GM04504 (cell line): ENCODE measurements around the gene ZMIZ1.

ENCODE experiments used
- DNase-seq: peaks from one replicate; pipeline ENCODE4 v3.0.0-alpha.2; 2012; ENCODE audit warnings: low read depth

Gene ZMIZ1

GRCh38 chr10:79308969-79309665, 240.4 kb downstream of the ZMIZ1 start:
- DNase-seq, result no peak

GRCh38 chr10:79310200-79310865, 241.6 kb downstream of the ZMIZ1 start:
- DNase-seq, result no peak

GRCh38 chr10:79310911-79311573, 242.3 kb downstream of the ZMIZ1 start:
- DNase-seq, result no peak

GRCh38 chr10:79311581-79312407, 243.0 kb downstream of the ZMIZ1 start:
- DNase-seq, result no peak

- no peak for DNase-seq
Observed at GRCh38 chr10:79312601-79313187, 243.9 kb downstream of the ZMIZ1 start.

GRCh38 chr10:79313320-79313719, 244.6 kb downstream of the ZMIZ1 start:
- DNase-seq, result no peak

GRCh38 chr10:79313911-79314439, 245.2 kb downstream of the ZMIZ1 start:
- no peak for DNase-seq

GRCh38 chr10:79314761-79315601, 246.2 kb downstream of the ZMIZ1 start:
- no peak for DNase-seq

GRCh38 chr10:79315602-79315920, 246.8 kb downstream of the ZMIZ1 start:
- DNase-seq, result no peak

GRCh38 chr10:79316671-79317431, 248.1 kb downstream of the ZMIZ1 start:
- no peak for DNase-seq

GRCh38 chr10:79318369-79318768, 249.6 kb downstream of the ZMIZ1 start:
- DNase-seq, result no peak

GRCh38 chr10:79319115-79319771, 250.5 kb downstream of the ZMIZ1 start:
- DNase-seq, result no peak

GRCh38 chr10:79320316-79320715, 251.6 kb downstream of the ZMIZ1 start:
- no peak for DNase-seq

- DNase-seq, result peak; percentile 84
Observed at GRCh38 chr10:79320820-79321493, 252.2 kb downstream of the ZMIZ1 start.

GRCh38 chr10:79321494-79321882, 252.7 kb downstream of the ZMIZ1 start:
- DNase-seq, result no peak

GRCh38 chr10:79321951-79322350, 253.2 kb downstream of the ZMIZ1 start:
- DNase-seq, result no peak

- peak; percentile 87 for DNase-seq
Observed at GRCh38 chr10:79322616-79323543, 254.1 kb downstream of the ZMIZ1 start.

GRCh38 chr10:79323602-79324001, 254.8 kb downstream of the ZMIZ1 start:
- no peak for DNase-seq
